Peyer's patch (tissue), 4 donors: ENCODE measurements around the gene KCNN4.

Experiments
- POLR2A ChIP-seq, 2 donors: fragments of 450-650 bp; IDR thresholded peaks; one replicate each; pipeline ENCODE4 v1.5.1; 2017; ENCODE audit warnings: antibody characterized with exemption in 2 of 2, mild to moderate bottlenecking in 2 of 2, moderate library complexity in 2 of 2
- TF ChIP-seq, protein P1 (sequence below), 6 experiments: fragments of 450-650 bp in 4 of 6; fragments of 200-600 bp in 2 of 6; sonication (generic) in 1 of 6; IDR thresholded peaks; one replicate each; pipeline ENCODE4 v1.5.1; 2017 to 2019; ENCODE audit warnings: antibody characterized with exemption in 6 of 6, mild to moderate bottlenecking in 3 of 6, moderate library complexity in 1 of 6

DNA sequence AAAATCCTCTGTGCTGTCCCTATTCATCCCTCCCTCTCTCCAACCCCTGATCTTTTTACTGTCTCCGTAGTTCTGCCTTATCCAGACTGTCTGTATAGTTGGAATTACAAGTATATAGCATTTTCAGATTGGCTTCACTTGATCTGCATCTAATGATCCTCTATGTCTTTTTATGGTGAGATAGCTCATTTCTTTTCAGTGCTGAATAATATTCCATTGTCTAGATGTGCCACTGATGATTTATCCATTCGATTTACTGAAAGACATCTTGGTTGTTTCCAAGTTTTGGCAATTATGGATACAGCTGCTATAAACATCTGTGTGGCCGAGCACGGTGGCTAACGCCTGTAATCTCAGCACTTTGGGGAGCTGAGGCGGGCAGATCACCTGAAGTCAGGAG is 45.8 kb downstream of the KCNN4 start:
- TF ChIP-seq, protein P1, sequence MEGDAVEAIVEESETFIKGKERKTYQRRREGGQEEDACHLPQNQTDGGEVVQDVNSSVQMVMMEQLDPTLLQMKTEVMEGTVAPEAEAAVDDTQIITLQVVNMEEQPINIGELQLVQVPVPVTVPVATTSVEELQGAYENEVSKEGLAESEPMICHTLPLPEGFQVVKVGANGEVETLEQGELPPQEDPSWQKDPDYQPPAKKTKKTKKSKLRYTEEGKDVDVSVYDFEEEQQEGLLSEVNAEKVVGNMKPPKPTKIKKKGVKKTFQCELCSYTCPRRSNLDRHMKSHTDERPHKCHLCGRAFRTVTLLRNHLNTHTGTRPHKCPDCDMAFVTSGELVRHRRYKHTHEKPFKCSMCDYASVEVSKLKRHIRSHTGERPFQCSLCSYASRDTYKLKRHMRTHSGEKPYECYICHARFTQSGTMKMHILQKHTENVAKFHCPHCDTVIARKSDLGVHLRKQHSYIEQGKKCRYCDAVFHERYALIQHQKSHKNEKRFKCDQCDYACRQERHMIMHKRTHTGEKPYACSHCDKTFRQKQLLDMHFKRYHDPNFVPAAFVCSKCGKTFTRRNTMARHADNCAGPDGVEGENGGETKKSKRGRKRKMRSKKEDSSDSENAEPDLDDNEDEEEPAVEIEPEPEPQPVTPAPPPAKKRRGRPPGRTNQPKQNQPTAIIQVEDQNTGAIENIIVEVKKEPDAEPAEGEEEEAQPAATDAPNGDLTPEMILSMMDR (IDR thresholded peaks at IDR 0.05) = no peak
- TF ChIP-seq POLR2A (IDR thresholded peaks at IDR 0.05) = no peak
